ENCODE measurements around the gene CXCL11. TPM values are rescaled to one million over a fixed set of nuclear protein-coding genes. Genes with fewer than 3 reads are reported as not detected.

The CXCL11 gene
- total and polyA plus RNA-seq, 2 of the 13 experiments (the other 11 are each of a cell fraction or from before 2014, with no cell fraction given) = 0.08 TPM; not detected in 1

Other genes with a start within 250 kb of the CXCL11 start
- gene PPEF2, start 133.6 kb downstream of the CXCL11 start, total RNA-seq (2016; rRNA removed; fragmentation: Illumina TruSeq; extraction: Trizol) = not detected in 2 replicates
- gene PPEF2, start 133.6 kb downstream of the CXCL11 start, polyA plus RNA-seq (2011; rRNA removed) = 0.01 and 0.04 TPM in 2 replicates
- 11.7 and 24.6 TPM in 2 replicates for gene NAAA, start 95.1 kb downstream of the CXCL11 start, total RNA-seq (2016; rRNA removed; fragmentation: Illumina TruSeq; extraction: Trizol)
- gene NAAA, start 95.1 kb downstream of the CXCL11 start, polyA plus RNA-seq (2011; rRNA removed) = 20.4 and 22.4 TPM in 2 replicates
- gene SDAD1, start 45.1 kb downstream of the CXCL11 start, total RNA-seq (2016; rRNA removed; fragmentation: Illumina TruSeq; extraction: Trizol) = 33.1 and 45.1 TPM in 2 replicates
- gene SDAD1, start 45.1 kb downstream of the CXCL11 start, polyA plus RNA-seq (2011; rRNA removed) = 11.8 and 18.6 TPM in 2 replicates
- not detected in 2 replicates for gene CXCL9, start 28.6 kb downstream of the CXCL11 start, total RNA-seq (2016; rRNA removed; fragmentation: Illumina TruSeq; extraction: Trizol)
- not detected in 2 replicates for gene CXCL9, start 28.6 kb downstream of the CXCL11 start, polyA plus RNA-seq (2011; rRNA removed)
- gene CXCL10, start 12.6 kb downstream of the CXCL11 start, total RNA-seq (2016; rRNA removed; fragmentation: Illumina TruSeq; extraction: Trizol) = not detected in 2 replicates
- not detected in 2 replicates for gene CXCL10, start 12.6 kb downstream of the CXCL11 start, polyA plus RNA-seq (2011; rRNA removed)
- not detected in 2 replicates for gene ART3, start 38.6 kb upstream of the CXCL11 start, total RNA-seq (2016; rRNA removed; fragmentation: Illumina TruSeq; extraction: Trizol)
- not detected in 2 replicates for gene ART3, start 38.6 kb upstream of the CXCL11 start, polyA plus RNA-seq (2011; rRNA removed)
- gene NUP54, start 112.3 kb upstream of the CXCL11 start, total RNA-seq (2016; rRNA removed; fragmentation: Illumina TruSeq; extraction: Trizol) = 69.3 and 90.0 TPM in 2 replicates
- 22.9 and 36.1 TPM in 2 replicates for gene NUP54, start 112.3 kb upstream of the CXCL11 start, polyA plus RNA-seq (2011; rRNA removed)
- gene SCARB2, start 177.8 kb upstream of the CXCL11 start, total RNA-seq (2016; rRNA removed; fragmentation: Illumina TruSeq; extraction: Trizol) = 23.5 and 43.4 TPM in 2 replicates
- 40.6 and 45.9 TPM in 2 replicates for gene SCARB2, start 177.8 kb upstream of the CXCL11 start, polyA plus RNA-seq (2011; rRNA removed)
- 0.29 and 0.33 TPM in 2 replicates for gene FAM47E, start 215.7 kb upstream of the CXCL11 start, total RNA-seq (2016; rRNA removed; fragmentation: Illumina TruSeq; extraction: Trizol)
- 0.60 and 0.66 TPM in 2 replicates for gene FAM47E, start 215.7 kb upstream of the CXCL11 start, polyA plus RNA-seq (2011; rRNA removed)